ENCODE data around the gene PSMA6.

DNA sequence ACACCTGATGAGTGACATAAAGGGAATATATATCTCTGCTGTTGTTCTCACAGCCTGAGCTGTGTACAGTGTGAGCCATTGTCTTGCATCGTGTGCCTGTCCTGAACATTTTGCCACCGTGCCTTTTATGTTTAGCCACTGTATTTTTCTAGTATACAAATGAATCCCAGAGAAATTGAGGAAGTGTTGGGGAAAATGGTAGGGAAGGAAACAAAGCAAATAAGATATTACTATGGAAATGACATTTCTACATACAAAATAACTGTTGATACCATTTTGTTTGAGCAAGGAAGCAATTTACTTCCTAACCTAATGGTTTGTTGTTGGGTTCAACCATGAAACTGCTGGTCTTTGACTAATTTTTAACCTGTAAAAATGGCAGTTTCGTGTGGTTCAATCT is 5.5 kb downstream of the PSMA6 start:
- TF ChIP-seq TAF1 (IDR thresholded peaks at IDR 0.05; ENCODE audit: low read depth) (no peak), TEAD4 (IDR thresholded peaks at IDR 0.05) (no peak), YY1 (IDR thresholded peaks at IDR 0.05; ENCODE audit: low read depth) (no peak), EP300 (IDR thresholded peaks at IDR 0.05; ENCODE audit: borderline replicate concordance) (no peak), RAD21 (IDR thresholded peaks at IDR 0.05; ENCODE audit: low read depth) (no peak)
- TF ChIP-seq, protein P1, sequence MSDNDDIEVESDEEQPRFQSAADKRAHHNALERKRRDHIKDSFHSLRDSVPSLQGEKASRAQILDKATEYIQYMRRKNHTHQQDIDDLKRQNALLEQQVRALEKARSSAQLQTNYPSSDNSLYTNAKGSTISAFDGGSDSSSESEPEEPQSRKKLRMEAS (IDR thresholded peaks at IDR 0.05) = no peak
